A673 (cell line): Measurements from ENCODE around the gene TRPM3.

Source experiments
- CTCF ChIP-seq: fragments of 300-800, 200-600 bp; sonication (generic); conservative IDR thresholded peaks from 2 replicates; pipeline ENCODE4 v1.5.1; 2017; ENCODE audit warnings: low read depth, mild to moderate bottlenecking, antibody characterized with exemption, low read length, moderate library complexity, mixed read lengths
- EZH2 ChIP-seq: fragments of 200-600 bp; sonication (generic); IDR thresholded peaks from 2 replicates; pipeline ENCODE4 v1.6.1; 2017; ENCODE audit warnings: borderline replicate concordance, low read depth, mild to moderate bottlenecking, mixed read lengths, antibody characterized with exemption, low read length; ENCODE audit not compliant: poor library complexity, severe bottlenecking

GRCh38 chr9:70817311-70817710 is 304.1 kb downstream of the TRPM3 start:
- TF ChIP-seq CTCF (no peak), EZH2 (no peak)
